CD1c-positive myeloid dendritic cell (primary cell): ENCODE results near the gene BMP6.

Experiments
- DNase-seq: peaks from one replicate; pipeline ENCODE4 v3.0.0-alpha.2; 2016; ENCODE audit errors: extremely low spot score

Gene BMP6

DNA sequence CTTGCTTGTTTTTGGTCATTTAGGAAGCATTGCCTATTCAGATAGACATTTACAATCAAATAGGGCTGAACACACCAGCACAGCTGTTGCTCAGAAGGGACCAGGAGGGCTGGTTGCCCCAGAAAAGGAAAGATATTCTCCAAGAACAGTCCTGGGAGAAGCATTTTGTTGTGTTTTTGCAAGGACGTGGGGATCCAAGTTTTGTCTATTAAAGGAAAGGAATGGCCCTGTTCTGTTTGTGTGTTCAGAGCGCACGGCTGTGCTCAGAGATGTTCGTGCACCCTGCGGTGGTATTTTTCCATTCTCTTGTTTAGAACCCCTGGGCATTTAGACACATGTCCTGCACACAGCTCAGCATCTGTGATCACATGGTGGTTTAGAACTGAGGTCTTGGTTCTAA is 102.2 kb downstream of the BMP6 start:
- DNase-seq, result no peak

DNA sequence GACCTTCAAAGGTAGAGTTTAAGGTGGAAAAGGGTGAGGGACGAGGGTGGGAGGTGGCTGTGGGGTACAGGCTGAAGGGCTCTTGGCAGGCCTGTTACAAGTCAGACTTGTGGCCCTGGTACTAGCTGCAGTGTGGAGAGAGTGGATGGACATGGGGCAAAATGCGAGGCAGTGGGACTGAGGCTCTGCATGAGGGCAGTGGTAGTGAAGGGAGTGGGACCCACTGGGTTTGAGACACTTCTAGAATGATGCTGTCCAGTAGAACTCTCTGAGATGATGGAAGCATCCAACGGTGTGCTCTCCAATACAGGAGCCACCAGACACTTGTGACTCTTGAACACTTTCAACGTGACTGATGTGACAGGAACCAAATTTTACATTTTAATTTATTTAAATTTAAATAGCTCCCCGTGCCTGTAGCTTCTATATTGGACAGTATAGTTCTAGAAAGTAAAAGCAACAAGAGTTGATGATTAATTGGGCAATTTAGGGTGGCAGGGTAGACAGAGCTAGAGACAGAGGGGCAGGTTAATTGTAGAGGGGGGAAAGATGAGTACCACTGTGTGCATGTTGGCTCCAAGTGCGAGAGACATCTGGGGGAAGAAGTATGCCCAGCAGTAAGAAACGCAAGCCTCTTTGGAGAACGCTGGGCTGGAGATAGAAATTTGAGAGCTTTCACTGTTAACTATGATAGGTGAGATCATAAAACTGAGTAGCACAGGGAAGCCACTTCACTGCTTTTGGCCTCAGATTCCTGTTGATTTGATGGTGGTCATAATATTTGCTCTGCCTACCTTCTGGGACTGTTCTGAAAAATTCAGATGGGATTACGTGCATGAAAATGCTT is 107.2 kb downstream of the BMP6 start:
- no peak for DNase-seq

DNA sequence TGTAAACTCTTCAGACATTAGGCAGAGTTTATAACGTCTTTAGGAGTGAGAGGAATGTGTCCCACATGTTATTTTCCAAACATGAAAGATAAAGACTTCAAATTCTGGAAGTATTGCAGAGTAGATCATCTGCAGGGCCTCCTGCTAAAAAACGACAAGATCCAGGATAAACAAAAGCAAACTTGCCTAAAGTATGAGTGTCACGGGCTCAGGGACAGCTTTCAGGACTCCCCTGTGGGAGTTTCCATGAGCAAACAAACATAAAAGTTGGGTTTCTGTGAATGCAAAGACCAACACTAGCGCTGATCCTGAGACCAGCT is 107.8 kb downstream of the BMP6 start:
- no peak for DNase-seq

DNA sequence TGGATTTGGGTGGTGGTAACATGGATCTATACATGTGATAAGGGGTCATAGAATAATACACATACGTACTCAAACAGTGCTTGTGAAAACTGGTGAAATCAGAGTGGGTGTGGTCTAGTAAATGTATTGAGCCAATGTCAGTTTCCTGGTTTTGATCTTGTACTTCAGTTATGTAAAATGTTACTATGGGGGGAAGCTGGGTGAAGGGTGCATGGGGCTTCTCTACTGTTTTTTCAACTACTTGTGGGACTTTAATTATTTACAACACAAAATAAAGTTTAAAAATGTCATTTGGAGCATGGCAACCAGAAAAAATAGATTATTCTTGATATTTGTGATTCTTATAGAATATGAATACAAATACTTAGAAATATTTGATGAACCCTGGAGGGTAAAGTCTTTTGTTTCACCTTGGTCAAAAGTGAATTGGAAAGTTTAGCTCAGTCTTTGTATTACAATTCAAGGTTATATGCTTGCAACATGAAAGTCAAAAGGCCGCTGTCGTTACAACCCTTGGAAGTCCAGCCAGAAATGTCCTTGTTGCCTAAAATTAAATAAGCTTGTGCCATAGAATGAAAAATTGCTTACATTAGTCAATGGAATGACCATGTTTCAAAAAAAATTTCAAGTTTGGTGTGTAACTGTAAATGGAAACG is 110.6 kb downstream of the BMP6 start:
- no peak for DNase-seq

DNA sequence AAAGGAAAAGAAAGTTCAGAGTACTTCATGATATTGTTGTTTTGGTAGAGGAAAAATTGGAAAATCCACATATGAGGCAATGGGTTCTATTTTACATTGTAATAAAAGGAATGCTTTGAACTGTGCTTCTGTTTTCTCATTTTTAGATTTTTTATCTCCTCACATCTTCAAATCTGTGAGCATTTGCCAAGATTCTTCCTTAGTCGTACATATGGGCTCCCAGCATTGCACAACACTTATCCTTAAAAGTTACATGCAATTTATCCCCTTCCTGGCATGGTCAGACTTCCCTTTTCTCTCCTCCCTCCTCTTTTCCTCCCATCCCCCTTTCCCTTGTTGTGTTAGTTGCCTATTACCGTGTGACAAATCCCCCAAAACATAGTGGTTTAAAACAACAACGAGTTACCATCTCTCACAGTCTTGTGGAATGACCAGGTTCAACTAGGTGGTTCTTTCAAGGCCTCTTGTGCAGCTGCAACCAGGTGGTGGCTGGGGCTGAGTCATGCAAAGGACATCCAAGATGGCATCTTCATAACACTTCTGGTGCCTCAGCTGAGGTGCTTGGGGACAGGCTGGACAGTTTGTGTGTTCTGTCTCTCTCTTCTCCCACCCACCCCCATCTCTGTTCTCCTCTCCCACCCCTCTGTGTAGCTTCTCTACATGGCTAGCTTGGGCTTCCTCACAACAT is 116.0 kb downstream of the BMP6 start:
- DNase-seq, result no peak

DNA sequence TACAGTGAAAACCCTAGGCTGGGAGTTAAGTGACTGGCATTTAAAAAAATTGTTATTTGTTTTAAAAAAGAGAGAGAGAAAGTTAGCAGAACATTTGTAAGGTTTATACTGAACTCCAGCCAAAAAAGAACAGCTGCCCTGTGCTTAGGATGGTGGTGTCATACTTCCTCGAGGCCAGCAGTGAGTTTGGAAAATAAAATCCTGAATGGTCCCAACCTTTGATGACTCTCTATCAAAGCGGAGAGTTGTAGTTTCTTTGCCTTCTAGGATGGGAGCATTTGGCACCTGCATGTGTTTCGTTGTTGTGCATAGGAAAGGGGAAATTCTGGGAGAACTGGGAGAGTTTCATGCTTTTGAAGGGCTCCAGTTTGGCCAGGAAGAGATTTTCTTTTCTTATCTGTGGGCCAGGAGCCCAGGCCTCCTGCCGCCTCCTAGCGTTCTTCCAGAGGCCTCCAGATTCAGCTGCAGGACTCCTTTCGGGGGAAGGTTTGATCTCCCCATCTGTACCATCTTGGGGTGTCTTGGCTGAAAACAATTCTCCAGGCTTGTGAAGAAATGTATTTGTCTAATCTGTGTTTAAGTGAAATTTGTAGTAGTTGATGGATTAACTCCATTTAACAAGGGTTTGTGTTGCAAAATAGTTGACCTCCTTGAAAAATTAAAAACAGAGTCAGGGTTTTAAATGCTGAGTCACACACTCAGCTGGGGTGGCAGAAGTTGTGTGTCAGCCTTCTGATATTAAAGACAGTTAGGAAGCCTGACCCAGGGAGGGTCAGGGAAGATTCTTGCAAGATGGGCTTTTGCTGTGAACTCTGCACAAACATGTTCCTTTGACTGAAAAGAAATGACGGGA is 121.3 kb downstream of the BMP6 start:
- DNase-seq, result no peak

DNA sequence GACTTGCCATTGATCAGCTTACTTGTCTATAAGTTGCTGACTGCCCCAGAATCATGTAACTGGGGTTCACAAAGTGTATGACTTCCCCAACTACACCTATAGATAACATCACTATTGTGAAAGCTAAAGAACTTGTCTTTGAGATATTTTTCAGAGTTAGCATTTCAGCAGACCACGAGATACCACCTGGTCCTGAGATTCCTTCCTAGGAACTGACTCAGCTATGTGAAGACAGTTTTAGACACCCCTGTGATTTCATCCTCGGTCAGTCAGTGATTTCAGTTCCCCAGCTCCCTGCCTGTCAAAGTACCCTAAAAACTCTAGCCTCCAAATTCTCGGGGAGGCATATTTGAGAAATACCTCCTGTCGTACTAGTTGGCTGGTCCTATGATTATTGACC is 122.3 kb downstream of the BMP6 start:
- DNase-seq, result no peak

DNA sequence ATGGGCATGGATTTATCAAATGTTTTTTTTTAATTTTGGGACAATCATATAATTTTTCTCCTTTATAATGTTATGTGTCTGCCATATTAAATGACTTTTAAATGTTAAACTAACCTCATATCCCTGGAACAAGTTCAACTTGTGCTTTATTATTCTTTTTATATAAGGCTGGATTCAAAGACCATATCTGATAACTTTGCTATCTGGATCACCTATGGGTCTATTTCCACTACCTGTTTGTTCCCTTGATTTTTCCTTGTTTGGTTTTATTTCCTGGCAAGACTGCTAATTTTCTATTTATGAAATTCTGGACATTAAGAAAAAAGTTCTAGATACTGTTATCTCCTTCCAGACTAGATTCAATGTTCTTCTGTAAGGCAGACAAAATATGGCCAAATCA is 125.9 kb downstream of the BMP6 start:
- no peak for DNase-seq

DNA sequence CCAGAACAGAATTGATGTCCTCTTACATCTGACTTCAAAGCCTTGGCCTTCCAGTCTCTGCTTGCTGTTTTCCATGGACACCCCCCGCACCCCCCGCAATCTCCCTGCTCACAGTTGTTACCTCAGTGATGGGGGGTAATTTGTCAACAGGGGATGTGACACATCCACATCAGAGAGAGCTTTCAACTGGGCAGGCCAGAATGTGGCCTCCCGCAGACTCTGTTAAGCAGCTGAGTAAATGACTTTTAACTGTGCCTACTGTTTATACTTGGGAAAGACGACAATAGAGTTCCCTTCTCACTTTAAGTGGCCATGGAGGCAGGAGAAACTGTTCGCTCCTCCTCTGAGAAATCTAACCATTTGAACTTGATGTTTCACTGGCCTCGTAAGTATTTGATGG is 133.7 kb downstream of the BMP6 start:
- DNase-seq, result no peak

DNA sequence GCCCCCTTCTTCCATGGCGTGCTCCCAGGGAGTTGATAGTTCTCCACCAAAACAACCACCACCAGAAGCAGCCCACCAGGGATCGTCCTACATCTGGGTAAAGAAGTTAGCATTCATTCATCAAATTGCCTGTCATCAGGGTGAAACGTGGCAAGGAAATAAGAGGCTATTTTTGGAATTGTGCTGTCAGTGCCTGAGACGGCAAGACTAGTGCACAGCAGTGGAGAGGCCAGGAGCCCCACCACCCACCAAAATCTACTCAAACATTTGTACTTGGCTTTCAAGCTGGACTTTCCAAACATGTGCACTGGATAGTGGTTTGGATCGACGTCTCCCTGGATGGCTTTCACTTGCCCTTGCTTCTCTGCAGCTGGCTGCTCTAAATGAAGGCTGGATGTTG is 139.9 kb downstream of the BMP6 start:
- DNase-seq, result no peak

DNA sequence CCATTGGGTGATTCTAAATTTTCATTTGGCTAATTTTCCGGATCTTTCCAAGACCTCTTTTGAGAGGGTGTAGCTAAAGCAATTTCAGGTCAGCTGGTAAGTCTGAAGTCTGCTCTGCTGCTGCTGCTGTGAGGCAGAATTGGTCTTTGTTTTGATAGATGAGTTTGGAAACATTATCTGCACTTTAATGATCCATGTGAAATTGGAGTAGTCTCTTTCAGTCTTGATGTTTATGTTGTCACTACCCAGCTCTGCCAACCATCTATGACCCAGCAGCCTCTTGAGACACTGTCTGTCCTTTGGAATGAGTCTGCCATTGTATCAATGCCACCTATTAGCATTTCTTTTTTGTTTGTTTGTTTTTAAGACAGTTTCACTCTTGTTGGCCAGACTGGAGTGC is 140.6 kb downstream of the BMP6 start:
- no peak for DNase-seq

DNA sequence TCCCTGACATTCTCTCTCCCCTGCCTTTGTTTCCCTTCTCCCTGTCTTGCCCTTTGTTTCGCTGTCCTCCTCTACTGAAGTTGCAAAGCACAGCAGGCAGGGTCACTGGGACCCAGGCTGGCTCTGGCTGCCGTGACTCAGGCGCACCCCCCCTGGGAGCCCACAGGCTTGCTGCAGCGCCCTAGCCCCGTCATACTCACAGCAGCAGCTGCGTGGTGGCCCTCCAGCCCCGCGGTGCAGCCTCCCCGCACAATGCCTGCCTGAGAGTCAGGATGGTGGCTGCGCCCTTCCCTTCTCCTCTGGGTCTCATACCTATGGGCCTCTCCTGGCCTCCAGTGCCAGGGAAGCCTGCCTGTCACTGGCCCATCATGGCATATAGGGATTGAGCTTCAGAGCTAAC is 143.0 kb downstream of the BMP6 start:
- no peak for DNase-seq

DNA sequence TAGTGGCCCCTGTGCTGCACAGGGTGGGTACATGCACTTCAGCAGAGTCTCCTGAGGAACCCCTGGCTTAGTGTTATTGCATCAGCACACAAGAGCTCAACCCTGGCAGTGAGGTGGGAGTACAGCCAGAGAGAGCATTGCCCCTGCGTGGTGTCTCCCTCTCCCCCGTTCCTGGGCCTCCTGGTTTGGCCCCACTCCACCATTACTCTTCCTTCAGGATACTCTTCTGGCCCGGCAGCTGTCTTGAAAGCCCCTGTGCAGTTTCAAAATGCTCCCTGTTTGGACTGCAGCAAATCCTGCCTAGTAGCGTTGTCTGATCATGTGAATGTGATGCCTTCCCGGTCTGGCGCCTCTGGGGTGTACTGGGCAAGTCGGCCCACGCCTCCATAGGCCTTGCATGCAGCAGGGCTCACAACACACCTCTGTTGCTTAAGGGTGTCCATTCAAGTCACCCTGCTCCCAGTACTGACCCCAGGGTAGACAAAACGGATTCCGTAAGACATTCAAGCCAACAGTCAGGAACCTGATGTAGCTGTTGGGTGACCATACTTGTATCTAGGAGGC is 152.6 kb downstream of the BMP6 start:
- no peak for DNase-seq

DNA sequence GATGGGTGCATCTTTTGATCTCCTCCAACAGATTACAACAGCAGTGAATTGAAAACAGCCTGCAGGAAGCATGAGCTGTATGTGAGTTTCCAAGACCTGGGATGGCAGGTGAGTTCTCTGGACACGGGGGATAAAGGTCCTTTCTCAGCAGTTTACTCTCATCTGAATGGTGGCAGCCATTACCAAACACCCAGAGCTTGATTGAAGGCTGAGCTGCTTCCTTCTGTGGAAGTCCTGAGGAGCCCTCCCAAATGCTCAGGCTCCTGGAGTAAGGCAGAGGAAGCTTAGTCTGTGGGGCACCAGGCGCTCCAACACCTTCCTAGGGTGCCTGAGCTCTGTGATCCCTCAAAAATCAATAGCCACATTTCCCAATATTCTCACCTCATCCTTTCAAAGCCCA is 153.1 kb downstream of the BMP6 start:
- no peak for DNase-seq

DNA sequence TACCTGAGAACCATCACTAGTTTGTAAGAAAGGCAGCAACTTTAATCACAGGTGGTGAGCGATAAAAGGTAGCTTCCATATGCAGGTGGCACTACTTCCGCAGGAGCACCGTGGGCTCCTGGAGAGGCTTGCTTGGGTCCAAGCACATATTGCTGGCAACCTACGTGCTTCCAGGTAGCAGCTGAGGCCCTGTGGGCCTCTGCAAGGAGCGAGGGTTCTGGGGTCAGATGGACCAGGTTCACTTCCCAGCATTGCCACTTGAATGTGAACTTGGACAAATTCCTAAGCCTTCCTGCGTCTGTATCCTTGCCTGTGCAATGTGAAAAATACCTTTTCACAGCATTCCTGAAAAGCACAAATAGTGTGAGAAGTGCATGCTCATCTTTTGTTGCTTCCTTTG is 153.7 kb downstream of the BMP6 start:
- DNase-seq, result no peak

DNA sequence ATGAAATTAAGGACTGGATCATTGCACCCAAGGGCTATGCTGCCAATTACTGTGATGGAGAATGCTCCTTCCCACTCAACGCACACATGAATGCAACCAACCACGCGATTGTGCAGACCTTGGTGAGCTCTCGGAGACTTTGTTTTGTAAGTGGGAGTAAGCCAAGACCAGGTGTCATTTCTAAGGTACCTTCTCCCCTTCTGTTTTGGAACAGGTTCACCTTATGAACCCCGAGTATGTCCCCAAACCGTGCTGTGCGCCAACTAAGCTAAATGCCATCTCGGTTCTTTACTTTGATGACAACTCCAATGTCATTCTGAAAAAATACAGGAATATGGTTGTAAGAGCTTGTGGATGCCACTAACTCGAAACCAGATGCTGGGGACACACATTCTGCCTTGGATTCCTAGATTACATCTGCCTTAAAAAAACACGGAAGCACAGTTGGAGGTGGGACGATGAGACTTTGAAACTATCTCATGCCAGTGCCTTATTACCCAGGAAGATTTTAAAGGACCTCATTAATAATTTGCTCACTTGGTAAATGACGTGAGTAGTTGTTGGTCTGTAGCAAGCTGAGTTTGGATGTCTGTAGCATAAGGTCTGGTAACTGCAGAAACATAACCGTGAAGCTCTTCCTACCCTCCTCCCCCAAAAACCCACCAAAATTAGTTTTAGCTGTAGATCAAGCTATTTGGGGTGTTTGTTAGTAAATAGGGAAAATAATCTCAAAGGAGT is 154.2 kb downstream of the BMP6 start:
- no peak for DNase-seq

DNA sequence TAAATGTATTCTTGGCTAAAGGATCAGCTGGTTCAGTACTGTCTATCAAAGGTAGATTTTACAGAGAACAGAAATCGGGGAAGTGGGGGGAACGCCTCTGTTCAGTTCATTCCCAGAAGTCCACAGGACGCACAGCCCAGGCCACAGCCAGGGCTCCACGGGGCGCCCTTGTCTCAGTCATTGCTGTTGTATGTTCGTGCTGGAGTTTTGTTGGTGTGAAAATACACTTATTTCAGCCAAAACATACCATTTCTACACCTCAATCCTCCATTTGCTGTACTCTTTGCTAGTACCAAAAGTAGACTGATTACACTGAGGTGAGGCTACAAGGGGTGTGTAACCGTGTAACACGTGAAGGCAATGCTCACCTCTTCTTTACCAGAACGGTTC is 154.8 kb downstream of the BMP6 start:
- no peak for DNase-seq

DNA sequence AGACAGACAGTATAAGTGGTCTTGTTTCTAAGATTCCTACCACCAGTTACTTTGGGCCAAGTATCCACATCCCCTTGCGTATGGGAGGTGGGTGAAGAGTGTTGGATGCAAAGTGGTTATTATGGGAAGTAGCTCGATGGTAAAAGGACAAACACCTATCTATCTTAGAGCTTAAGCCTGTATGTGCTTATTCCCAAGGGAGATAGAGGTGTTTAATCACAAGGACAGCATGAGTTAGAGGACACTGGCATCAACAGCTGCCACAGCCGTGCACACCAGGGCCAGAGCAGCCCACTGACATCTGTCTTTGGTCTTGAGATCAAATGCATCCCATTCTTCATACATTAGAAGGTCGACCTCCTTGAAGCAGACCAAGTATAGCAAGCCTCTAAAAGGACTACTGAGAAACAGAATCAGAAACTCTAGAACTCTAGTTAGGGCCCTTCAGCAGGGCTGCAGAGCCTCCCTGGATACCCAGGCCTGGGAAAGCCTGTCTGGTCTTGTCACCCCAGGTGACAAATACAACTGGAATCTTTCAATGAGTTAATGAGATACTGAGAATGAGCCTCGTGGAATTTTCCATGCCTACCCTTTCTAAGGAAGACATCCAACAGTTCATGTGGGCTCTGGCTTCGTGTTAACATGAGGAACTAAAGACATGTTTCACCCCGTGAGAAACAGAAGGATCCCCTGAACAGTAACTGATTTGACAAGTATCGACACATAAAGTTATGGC is 156.0 kb downstream of the BMP6 start:
- no peak for DNase-seq

DNA sequence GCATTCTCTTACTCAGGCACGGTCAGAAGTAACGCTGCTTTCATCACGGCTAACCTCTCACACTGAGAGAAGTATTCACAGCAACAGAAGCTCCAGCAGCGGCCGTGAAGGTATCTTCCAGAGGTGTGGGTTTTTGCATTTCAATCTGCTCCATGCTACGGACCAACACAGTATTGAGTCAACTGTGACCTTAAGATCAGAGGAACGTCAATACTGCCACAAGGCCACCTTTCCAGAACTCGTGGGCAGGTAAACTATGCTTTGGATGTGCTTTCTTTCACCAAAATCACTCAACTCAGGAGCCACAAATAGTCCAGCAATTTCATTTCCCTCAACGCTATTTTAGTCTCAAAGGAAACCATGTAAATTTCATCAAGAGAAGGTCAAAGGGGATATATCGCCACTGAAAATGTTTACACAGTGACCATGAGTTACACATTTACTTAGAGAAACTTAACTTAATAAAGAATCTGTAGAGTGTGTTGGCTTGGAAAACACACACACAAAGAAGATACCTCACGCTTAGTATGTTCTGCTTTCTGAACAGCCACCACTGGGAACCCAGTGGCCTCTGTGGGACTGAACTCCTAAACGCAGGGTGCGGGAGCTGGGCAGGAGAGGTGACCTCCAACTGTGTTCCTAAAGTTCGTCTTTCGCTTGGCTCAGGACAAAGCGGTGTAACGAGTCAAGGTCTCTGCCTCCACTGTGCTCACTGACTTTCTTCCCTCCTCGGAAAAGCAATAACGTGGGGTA is 156.8 kb downstream of the BMP6 start:
- no peak for DNase-seq

DNA sequence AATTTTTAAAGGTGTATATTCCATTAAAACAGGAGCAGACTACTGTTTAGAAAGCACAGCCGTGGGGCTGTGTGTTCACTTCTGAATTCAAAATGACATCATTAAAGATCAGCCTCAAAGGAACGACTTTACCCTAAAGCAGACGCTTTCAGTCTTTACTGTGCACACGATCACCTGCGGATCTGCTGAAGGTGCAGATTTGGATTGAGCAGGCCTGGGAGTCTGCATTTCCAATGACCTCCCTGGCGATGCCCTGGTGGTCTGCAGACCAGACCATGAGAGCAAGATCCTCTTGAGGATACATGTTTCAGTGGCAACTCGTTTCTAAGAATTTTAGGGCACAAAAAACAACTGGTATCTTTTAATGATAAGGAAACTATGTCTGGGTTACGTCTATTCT is 157.5 kb downstream of the BMP6 start:
- no peak for DNase-seq
